NCI-H2081 treated with DMSO at 0.1 percent for 48 hours (cell line): ENCODE results near the gene EYS.
"Not testable (repeated sequence)": the region's sequence is repeated elsewhere in the genome, so short reads cannot be mapped to it uniquely, and the experiment has no call there.

Source experiments
- DNase-seq: peaks from one replicate; lab custom pipeline; 2025; lab: John Stamatoyannopoulos, UW

The EYS gene

DNA sequence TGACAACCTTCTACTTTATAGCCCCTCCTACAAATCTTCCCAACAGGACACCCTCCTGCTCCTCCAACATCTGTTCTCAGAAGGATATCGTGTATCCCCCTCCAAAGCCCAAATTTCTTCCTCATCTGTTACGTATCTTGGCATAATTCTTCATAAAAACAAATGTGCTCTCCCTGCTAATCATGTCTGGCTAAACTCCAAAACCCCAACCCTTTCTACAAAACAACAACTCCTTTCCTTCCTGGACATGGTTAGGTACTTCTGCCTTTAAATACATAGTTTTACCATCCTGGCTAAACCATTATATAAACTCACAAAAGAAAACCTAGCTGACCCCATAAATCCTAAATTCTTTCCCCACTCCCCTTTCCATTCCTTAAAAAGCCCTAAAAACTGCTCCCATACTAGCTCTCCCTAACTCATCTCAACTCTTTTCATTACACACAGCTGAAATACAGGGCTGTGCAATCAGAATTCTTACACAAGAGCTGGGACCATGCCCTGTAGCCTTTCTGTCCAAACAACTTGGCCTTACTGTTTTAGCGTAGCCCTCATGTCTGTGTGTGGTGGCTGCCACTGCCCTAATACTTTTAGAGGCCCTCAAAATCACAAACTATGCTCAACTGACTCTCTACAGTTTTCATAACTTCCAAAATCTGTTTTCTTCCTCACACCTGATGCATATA lies 1753.5 kb downstream of the EYS start:
- not testable (repeated sequence) for DNase-seq

DNA sequence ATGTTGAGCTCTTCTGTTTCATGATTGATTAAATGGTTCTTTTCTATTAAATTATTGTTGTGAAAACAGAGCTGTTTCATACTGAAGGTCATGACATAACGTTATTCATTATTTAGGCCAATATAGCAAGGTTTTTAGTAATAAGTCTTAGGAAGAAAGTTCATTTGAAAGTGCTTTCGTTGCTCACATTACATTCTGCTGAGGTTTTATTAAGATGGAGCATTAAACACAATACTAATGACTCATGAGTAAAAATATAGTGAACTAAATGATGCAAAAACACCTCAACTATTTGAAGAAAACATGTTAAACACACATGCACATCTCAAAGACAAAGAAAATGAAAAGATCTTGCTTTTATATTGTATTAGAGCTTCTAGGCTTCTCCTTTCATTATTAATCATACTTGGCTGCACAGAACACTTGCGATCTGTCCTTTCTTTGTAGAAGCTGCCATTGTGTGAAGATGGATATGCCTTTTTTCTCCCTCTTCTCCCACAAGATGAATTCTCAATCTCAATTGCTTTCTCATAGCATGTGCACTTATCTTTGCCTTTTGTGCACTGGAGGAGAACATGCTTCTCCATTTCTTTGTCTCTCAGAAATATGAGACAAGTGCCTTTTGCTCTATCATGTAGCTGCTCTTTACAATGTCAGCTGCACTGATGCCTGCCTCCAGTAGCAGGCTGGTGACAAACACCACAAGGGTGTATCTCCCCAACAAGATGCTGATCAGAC lies 1759.1 kb downstream of the EYS start:
- DNase-seq = no peak

DNA sequence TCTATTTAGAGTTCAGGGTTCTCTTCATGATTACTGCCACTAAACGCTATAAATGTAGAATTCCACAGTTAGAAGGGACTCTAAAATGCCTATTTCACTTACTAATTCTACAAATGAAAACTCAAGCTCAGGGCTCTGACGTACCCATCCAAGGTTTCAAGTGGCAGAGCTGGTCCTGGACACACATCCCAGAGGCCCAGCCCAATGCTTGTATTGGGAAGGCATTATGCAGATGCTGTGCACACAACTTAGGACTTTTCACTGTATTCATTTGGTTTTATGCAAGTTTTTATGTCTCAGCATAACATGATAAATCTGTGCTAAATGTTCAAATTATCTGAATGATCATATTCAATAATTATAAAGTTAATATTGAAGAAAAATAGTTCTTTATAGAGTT lies 1761.0 kb downstream of the EYS start:
- no peak for DNase-seq

DNA sequence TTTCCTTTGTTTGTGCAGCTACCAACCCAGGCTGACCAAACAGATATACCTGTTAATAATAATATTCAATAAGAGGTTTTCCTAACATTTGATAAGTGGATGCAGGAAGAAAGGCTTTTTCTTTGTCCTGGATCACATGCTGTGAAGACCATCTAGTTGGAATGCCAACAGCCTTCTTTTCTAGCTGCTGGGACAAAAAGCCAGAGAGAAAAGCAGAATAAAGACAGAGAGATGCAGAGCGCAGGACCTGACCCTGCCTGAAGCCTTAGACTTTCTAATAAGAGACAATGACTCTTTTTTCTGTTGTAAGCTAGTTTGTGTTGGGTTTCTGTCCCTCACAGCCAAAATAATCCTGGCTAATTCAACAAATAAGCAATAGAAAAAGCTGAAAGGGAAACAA lies 1763.2 kb downstream of the EYS start:
- DNase-seq = no peak

DNA sequence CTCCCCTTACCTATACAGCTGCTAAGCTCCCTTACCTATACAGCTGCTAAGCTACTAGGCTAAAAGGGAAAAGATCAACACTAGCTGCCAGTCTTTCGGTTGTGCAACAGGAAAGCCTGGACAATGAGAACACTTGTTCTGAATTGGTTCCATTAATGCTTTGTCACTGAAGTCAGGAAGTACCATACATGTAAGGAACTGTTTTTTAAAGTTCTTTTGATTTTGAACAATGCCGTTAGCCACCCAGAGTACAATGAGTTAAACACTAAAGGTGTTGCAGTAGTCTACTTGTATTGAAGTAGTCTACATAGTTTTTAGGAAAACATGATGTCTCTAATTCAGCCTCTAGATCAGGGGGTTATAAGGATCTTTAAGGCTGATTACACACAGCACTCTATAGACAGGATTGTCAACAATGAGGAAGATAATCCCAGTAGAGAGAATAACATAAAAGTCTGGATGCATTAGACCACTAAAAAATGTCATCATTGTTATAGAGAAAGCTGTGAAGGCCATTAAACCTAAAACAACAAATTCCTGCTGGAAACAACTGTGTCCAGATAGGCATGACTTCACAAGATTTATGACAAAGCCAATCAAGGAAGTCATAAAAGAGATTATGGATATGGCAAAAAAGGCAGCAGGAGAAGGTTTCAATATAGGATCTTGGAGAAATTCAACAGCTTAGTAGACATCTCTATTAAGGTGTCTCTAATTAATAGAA lies 1765.1 kb downstream of the EYS start:
- no peak for DNase-seq

DNA sequence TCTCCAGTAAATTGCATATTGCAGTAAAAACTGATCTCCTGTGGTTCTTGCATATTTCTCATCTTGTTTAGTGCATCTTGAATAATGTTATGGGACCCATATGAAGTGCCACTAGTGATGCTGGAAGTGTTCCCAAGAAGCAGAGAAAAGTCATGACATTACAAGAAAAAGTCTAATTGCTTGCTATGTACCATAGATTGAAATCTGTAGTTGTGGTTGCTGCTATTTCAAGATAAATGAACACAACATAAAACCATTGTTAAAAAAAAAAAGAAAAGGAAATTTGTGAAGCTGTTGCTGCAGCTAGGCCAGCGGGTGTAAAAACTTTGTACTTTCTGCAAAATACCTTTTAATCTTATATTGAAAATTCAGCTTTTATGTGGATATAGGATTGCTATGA lies 1767.0 kb downstream of the EYS start:
- DNase-seq = no peak

DNA sequence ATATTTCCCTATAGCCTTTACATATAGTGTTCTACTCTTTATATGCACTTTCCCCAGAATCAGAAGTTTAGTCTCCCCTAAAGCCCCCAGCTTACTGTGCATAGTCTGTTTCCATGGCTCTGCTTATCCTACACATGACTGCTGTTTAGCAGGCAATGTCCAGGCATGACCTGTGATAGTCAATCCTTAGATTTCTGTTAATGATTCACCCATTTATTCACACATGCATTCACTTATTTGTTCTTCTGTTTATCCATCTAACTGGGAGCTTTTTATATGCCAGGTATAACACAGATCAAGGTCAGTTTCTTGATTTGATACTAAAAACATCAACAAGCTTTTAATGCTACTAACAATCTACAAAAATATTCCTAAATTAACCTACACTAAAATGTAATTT lies 1770.6 kb downstream of the EYS start:
- no peak for DNase-seq

DNA sequence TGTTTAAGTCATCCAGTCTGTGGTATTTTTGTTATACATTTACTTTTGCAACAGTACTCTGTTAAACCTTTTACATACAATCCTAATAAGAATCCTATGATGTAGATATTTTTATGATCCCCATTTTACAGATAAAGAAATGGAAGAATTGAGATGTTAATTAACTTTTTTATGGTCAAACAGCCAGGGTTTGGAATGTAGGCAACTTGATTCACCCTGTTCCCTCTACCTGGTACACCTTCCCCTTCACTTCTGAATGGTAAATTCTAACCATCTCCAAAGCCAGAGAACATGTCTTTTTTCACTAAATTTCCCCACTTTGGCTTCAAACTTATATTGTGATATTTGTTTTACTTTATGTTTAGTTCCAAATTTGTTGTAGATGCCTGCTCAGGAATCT lies 1771.3 kb downstream of the EYS start:
- no peak for DNase-seq

DNA sequence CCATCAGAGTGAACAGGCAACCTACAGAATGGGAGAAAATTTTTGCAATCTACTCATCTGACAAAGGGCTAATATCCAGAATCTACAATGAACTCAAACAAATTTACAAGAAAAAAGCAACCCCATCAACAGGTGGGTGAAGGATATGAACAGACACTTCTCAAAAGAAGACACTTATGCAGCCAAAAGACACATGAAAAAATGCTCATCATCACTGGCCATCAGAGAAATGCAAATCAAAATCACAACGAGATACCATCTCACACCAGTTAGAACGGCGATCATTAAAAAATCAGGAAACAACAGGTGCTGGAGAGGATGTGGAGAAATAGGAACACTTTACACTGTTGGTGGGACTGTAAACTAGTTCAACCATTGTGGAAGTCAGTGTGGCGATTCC lies 1773.1 kb downstream of the EYS start:
- DNase-seq = not testable (repeated sequence)

DNA sequence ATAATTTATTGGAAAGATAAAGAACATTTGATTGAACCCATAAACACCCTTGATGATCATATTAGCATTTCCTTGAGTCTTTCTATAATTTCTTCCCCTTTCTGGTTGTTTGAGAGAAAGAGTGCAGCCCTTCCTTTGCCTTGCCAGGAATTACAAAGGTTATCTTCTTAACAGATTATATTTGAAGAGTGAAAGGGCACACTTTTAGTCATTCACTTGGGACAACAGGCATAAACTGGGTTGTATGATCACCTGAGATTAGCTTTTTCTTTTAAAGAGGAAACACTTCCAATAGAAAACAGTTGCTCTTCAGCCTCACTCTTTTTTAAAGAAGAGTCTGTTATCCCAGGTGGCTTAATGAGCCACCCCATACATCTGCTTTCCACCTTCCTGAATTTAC lies 1776.2 kb downstream of the EYS start:
- no peak for DNase-seq

DNA sequence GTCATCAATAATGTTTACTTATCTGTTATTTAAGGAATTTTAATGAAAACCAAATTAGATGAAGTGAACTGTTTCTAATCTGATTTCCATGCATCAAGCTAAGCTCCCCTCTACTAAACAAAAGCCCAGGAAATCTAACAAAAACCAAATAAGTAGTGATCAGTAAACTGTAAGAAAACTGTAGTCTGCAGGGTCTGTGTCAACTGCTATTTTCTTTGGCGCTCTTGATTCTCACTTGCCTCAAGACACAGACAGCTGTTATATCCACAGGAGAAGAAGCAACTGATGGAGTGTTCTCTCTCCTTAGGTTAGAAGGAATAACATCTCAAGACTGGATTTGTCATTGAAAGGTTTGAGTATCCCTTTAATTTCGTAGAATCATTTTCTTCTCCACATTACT lies 1777.9 kb downstream of the EYS start:
- DNase-seq = no peak

DNA sequence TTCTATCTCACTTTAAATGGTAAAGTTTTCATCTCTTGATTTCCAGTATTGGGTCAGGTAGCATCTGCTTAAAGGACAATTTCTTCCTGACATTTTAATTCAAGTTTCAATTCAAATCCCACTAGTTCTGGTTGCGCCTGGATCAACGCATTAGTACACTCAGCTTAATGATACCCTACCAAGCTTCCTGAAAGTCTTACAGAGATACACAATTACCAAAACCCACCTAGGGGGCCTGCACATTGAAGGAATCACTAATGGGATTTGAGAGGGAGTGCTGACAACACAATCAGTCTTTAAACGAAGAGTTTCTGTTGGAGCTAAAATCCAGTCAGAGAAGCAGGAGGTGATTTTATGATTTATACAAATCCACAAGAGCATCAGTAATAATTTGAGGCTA lies 1778.4 kb downstream of the EYS start:
- DNase-seq = no peak

DNA sequence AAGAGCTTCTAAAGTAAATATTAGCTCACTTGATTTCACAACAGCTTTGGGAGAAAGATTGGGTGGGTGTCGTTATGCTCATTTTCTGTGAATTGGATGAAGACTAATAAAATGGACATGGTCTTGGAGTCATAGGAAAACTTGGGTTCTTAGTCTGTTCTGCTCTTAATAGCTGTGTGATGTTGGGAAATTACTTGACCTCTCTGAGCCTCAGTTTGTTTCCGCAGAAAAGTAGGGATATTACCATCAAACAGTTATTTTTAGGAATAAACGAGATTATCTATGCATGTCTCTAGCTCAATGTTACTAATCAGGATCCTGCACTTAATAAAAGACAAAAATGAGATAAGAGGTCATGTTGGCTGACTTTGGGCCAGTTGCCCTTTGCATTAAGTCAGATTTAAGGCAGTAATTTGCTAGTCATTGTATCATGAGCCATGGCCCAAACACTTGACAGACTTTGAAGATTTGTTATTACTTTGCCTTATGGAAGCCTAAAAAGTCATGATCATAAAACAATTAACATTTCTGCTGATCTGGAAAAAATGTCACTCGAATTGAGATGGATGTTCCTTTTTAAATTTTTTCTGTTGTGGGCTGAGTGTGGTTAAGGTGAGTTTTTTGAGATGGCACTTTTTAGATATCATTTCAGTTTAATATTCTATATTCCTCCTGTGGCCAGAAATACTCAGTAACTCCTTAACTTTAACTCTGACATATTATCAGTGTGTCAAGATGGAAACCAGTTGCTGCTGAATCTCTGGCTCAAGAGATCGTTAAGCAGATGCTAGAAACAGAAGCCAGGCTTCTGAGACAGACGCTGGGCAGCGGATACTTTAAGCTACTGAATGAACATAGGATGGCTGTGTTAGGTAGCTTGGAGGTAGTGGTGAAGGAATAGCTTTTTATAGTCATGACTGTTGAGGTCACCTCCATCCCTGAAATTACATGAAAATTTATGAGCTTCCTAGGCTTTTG lies 1779.8 kb downstream of the EYS start:
- no peak for DNase-seq

DNA sequence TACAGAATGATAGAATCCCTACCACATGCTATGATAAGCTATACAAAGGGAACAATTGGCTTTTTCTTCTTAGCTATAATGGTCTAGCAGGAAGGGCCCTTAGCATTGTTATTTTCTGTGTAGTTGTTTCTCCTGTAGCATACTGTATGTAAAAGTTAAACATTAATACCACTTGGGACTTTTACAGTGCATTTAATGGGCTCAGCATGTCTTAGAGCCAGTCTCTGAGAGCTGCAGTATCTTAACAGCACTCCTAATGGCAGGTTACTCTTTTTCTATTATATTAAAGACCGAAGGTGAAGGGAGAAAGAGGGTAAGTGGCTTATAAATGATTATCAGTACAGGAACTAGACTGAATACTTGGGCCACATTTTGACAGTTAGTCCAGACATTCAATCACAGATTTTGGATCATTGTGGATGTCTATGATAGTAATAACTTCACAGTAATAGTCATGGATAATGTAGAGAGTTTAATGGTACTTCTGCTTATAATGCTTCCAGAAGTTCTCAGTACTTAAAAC lies 1780.7 kb downstream of the EYS start:
- DNase-seq = no peak

DNA sequence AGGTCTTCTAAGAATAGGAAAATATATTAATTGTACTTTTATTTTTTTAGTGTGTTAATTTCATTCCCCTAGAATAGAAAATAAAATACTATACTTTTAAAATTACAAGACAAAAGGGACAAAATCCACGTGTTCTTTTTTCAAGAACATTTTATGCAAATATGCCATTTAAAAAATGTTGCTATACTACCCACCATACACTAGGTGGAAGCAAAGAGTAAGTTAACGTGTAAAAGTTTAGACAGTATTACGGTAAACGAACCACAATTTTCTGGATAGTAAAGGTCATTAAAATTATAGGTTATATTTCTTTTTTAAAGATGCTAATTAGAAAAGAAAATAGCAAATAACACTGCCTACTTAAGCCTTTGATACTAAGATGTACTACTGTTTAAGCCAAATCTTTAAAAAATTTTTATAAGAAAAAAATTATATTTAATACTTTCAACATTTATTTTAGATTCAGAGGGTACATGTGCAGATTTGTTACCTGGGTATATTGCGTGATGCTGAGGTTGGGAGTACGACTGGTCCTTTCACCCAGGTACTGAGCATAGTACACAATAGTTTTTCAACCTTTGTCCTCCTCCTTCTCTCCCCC lies 1783.8 kb downstream of the EYS start:
- no peak for DNase-seq

DNA sequence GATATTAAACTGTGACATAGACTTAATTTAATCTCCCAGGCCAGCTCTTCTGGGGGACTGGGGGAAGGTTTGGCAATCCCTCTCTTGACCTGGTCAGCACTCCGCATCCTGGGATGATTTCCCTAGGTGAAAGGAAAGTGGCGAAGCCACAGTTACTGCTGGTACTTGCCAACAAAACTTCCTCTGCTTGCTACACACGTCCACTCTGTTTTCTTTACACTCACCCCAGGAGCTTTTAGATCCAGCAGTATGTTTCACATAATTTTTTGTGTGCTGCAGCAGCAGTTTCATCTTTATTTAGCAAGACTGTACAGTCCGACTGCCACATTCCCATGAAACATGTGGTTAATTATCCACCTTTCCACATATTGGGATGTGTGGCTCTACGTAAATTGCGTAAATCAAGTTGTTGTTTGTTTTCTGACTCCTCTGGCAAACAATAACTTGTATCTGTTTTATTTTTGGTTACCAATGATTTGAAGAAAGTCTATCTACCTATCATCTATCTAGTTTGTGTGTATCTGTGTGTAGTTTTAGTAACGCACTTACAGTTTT lies 1787.4 kb downstream of the EYS start:
- no peak for DNase-seq

DNA sequence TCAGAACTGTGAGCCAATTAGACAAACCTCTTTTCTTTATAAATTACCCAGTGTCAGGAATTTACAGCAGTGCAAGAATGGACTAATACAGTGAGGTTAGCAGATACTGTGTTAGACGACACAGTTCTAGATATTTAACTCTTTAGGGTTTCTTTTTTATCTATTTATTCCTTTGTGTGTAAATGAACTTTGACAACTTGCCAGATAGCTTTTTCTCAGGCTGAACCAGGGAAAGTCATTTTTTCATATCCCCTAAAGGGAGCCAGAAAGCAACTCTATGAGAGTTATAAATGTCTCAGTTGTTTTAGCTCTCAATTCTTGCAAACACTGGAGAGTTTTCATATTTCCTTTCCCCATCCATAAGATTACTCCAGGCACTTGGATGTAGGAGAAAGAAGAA lies 1794.1 kb downstream of the EYS start:
- DNase-seq = no peak

DNA sequence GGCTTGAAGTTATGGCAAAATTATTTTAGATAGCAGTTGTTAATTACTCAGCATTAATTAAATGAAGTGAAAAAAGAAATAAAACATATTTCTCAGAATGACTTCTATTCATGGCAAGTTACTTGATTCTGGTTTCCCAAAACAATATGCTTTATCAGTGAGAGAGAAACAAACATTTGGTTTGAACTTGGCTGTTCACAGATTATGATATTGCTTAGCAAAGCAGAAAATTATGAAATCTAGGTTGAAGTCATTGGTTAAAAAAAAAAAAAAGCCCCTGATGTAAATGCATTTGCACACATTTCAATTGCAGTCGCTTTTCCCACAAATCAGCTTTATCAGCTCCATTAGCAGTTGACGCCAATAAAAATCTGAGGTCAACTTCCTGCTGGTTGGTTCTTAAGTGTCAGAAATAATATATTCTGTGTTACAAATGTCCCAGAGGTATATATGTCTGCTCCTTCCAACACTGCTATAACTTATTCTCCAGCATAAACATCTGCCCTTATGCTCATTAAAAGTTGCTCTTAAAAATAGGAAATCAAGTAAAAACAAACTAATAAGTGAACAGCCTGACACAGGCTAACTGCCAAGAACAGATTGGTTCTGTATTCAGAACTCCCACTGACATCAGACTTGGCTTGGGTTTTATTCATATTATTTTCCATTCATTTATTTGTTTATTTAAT lies 1796.0 kb downstream of the EYS start:
- no peak for DNase-seq

DNA sequence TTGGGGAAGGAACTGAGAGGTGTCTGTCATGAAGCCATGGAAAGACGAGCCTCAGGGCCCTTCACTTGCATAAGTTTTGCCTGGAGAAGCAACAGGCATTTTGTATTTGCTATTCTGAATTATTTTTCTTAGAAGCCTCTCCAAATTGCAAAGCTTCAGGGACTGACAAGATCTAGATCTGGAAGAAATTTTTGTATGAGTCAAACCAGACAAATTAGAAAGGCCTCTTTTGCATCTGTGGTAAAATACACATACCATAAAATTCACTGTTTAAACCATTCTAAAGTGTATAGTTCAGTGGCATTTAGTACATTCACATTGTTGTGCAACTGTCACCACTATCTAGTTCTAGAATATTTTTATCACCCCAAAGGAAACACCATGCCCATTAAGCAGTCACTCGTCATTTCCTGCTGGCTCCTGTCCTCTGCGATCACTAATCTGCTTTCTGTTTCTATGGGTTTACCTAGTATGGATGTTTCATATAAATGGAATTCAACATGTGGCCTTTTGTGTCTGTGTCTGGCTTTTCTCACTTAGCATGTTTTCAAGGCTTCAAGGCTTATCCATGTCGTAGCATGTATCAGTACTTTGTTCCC lies 1802.3 kb downstream of the EYS start:
- DNase-seq = no peak

DNA sequence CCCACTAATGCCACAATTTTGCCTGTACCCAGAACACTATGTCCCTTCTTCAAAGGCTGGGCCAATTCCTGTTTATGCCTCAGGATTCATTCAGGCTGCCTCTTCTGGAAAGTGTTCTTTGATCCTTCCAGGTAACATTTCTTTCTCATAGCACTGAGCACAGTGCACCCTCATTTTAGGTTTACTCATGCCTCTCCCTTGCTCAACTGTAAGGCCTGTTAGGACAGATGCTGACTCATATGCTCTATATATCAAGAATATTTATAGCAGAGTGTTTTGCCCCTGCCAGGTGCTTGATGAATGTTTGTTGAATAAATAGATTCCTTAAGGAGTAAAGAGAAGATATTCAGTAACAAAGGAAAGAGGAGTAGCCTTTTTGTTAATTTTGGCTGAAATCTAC lies 1807.5 kb downstream of the EYS start:
- no peak for DNase-seq
